Left lung (tissue), 10 donors: Measurements from ENCODE around the gene SNAP29. TPM values are rescaled to one million over a fixed set of nuclear protein-coding genes. Genes with fewer than 3 reads are reported as not detected.
"Not testable (repeated sequence)": the region's sequence is repeated elsewhere in the genome, so short reads cannot be mapped to it uniquely, and the experiment has no call there.

ENCODE experiments used
- ATAC-seq: fragments of 200-7000 bp; cut with Tn5 transposase; one replicate; pipeline ENCODE4 v1.9.1; 2020; ENCODE audit warnings: moderate library complexity
- DNase-seq, 4 donors: peaks; one replicate each; pipeline ENCODE4 v3.0.0-alpha.2; 2013 to 2020
- H3K27ac ChIP-seq, 2 donors: fragments of 200-600 bp; sonication (generic) in 1 of 2; one replicate each; pipeline versions ENCODE4 v1.5.0 to v1.8.0; 2020 to 2021
- H3K27me3 ChIP-seq, 2 donors: fragments of 200-600 bp; sonication (generic) in 1 of 2; one replicate each; pipeline versions ENCODE4 v1.5.0 to v1.8.0; 2020 to 2021
- H3K36me3 ChIP-seq, 2 donors: fragments of 200-600 bp; sonication (generic) in 1 of 2; one replicate each; pipeline versions ENCODE4 v1.5.0 to v1.8.0; 2020 to 2021
- H3K4me1 ChIP-seq, 2 donors: fragments of 200-600 bp; one replicate each; pipeline ENCODE4 v1.8.0; 2021
- H3K4me3 ChIP-seq, 2 donors: fragments of 200-600 bp; sonication (generic) in 1 of 2; one replicate each; pipeline versions ENCODE4 v1.5.0 to v1.8.0; 2020 to 2021; ENCODE audit warnings: mild to moderate bottlenecking in 1 of 2
- H3K9me3 ChIP-seq, 2 donors: fragments of 200-600 bp; sonication (generic) in 1 of 2; one replicate each; pipeline versions ENCODE4 v1.5.0 to v1.8.0; 2020 to 2021
- CTCF ChIP-seq, 2 donors: fragments of 200-600 bp; sonication (generic) in 1 of 2; IDR thresholded peaks; one replicate each; pipeline versions ENCODE4 v1.5.0 to v1.8.0; 2021; ENCODE audit warnings: antibody characterized with exemption in 2 of 2
- intact Hi-C, 2 donors: fragments of 100-400 bp; cut with DNase I; formaldehyde crosslinking; loops; one replicate each; pipeline versions ENCODE4 v1.11.2 to v1.14.2; 2022
- polyA plus RNA-seq, 6 donors: library from polyadenylated mRNA; unstranded; fragments of 120-200 nt; gene quantifications; one replicate each; pipeline ENCODE4 v1.2.1, GENCODE V29; 2013; ENCODE audit not compliant: insufficient read length in 6 of 6
- total RNA-seq, 2 donors: library from RNA; stranded (reverse); fragmentation: NEBNext Ultra II Directional; extraction: Animal tissue kit (Norgen Biotek cat#: 25700); gene quantifications; one replicate each; pipeline ENCODE4 v1.2.1, GENCODE V29; 2021
- donor health status: DM: no; HTN: yes; CAD: no.
- donor health status: DM: no; HTN: no; CAD: no.

Gene SNAP29
- total and polyA plus RNA-seq, 8 donors: 25.4 to 33.2 (median 29.7) TPM

GRCh38 chr22:20928573-20928967, 69.8 kb downstream of the SNAP29 start:
- no peaks in the 10 kb centered on the region for H3K9me3 ChIP-seq
- H3K27me3 ChIP-seq: no peaks in the 10 kb centered on the region
- no peak for ATAC-seq
- DNase-seq: no peak
- H3K4me1 ChIP-seq: peaks cover 9 to 58% of the 10 kb centered on the region in 2 donors
- intact Hi-C loops: no loop called here
- TF ChIP-seq CTCF (IDR thresholded peaks at IDR 0.05): no peak
- peaks cover 0 to under 1% of the 10 kb centered on the region in 2 donors for H3K36me3 ChIP-seq
- H3K4me3 ChIP-seq: no peak overlapping the region
- H3K27ac ChIP-seq: no peak overlapping the region

- DNase-seq (no peak), ATAC-seq (no peak)
- Histone ChIP-seq H3K4me3 (no peak overlapping the region), H3K27me3 (no peaks in the 10 kb centered on the region), H3K27ac (no peak overlapping the region), H3K4me1 (peaks cover 9 to 49% of the 10 kb centered on the region in 2 donors), H3K9me3 (no peaks in the 10 kb centered on the region), H3K36me3 (peaks cover 0 to 15% of the 10 kb centered on the region in 2 donors)
- intact Hi-C loops: no loop called here
- no peak for TF ChIP-seq CTCF (IDR thresholded peaks at IDR 0.05)
Measured at GRCh38 chr22:20930004-20930403, 71.2 kb downstream of the SNAP29 start.

GRCh38 chr22:20930435-20930834, 71.6 kb downstream of the SNAP29 start:
- H3K27ac ChIP-seq, H3K9me3 ChIP-seq, H3K4me3 ChIP-seq, H3K27me3 ChIP-seq, DNase-seq, ATAC-seq, intact Hi-C loops: not testable (repeated sequence)
- Histone ChIP-seq H3K4me1 (peaks cover 9 to 49% of the 10 kb centered on the region in 2 donors), H3K36me3 (peaks cover 0 to 19% of the 10 kb centered on the region in 2 donors)

- Histone ChIP-seq H3K27ac (no peak overlapping the region), H3K27me3 (no peaks in the 10 kb centered on the region), H3K36me3 (peaks cover 0 to 27% of the 10 kb centered on the region in 2 donors), H3K4me1 (peaks cover 3 to 48% of the 10 kb centered on the region in 2 donors), H3K9me3 (no peaks in the 10 kb centered on the region), H3K4me3 (no peak overlapping the region)
- intact Hi-C loops: no loop called here
- ATAC-seq (no peak), DNase-seq (no peak)
- no peak for TF ChIP-seq CTCF (IDR thresholded peaks at IDR 0.05)
Measured at GRCh38 chr22:20931126-20931654, 72.4 kb downstream of the SNAP29 start.

- no peaks in the 10 kb centered on the region for H3K9me3 ChIP-seq
- DNase-seq (no peak), ATAC-seq (no peak)
- H3K4me1 ChIP-seq: peaks cover 12 to 55% of the 10 kb centered on the region in 2 donors
- peaks cover 0 to 37% of the 10 kb centered on the region in 2 donors for H3K36me3 ChIP-seq
- H3K27me3 ChIP-seq: no peaks in the 10 kb centered on the region
- H3K27ac ChIP-seq: no peak overlapping the region
- H3K4me3 ChIP-seq: no peak overlapping the region
- intact Hi-C loops: no loop called here
- TF ChIP-seq CTCF (IDR thresholded peaks at IDR 0.05): no peak
Measured at GRCh38 chr22:20933910-20934309, 75.1 kb downstream of the SNAP29 start.

- H3K27ac ChIP-seq, ATAC-seq, H3K9me3 ChIP-seq, intact Hi-C loops, DNase-seq, H3K4me3 ChIP-seq, H3K27me3 ChIP-seq: not testable (repeated sequence)
- Histone ChIP-seq H3K4me1 (peaks cover 15 to 56% of the 10 kb centered on the region in 2 donors), H3K36me3 (peaks cover 0 to 37% of the 10 kb centered on the region in 2 donors)
Measured at GRCh38 chr22:20935049-20935448, 76.2 kb downstream of the SNAP29 start.

GRCh38 chr22:20935780-20936539, 77.2 kb downstream of the SNAP29 start:
- H3K4me1 ChIP-seq: peaks cover 15 to 60% of the 10 kb centered on the region in 2 donors
- H3K4me3 ChIP-seq, ATAC-seq, H3K27me3 ChIP-seq, H3K9me3 ChIP-seq, intact Hi-C loops, DNase-seq: not testable (repeated sequence)
- H3K36me3 ChIP-seq: peaks cover 0 to 37% of the 10 kb centered on the region in 2 donors
- H3K27ac ChIP-seq: peak overlapping the region in 1 of 2 donors; percentile 28
